Left lung (tissue), 10 donors: Measurements from ENCODE around the gene SYNDIG1. TPM values are rescaled to one million over a fixed set of nuclear protein-coding genes. Genes with fewer than 3 reads are reported as not detected.

Experiments
- ATAC-seq: fragments of 200-7000 bp; cut with Tn5 transposase; one replicate; pipeline ENCODE4 v1.9.1; 2020; ENCODE audit warnings: moderate library complexity
- DNase-seq, 4 donors: peaks; one replicate each; pipeline ENCODE4 v3.0.0-alpha.2; 2013 to 2020
- H3K27ac ChIP-seq, 2 donors: fragments of 200-600 bp; sonication (generic) in 1 of 2; one replicate each; pipeline versions ENCODE4 v1.5.0 to v1.8.0; 2020 to 2021
- H3K27me3 ChIP-seq, 2 donors: fragments of 200-600 bp; sonication (generic) in 1 of 2; one replicate each; pipeline versions ENCODE4 v1.5.0 to v1.8.0; 2020 to 2021
- H3K36me3 ChIP-seq, 2 donors: fragments of 200-600 bp; sonication (generic) in 1 of 2; one replicate each; pipeline versions ENCODE4 v1.5.0 to v1.8.0; 2020 to 2021
- H3K4me1 ChIP-seq, 2 donors: fragments of 200-600 bp; one replicate each; pipeline ENCODE4 v1.8.0; 2021
- H3K4me3 ChIP-seq, 2 donors: fragments of 200-600 bp; sonication (generic) in 1 of 2; one replicate each; pipeline versions ENCODE4 v1.5.0 to v1.8.0; 2020 to 2021; ENCODE audit warnings: mild to moderate bottlenecking in 1 of 2
- H3K9me3 ChIP-seq, 2 donors: fragments of 200-600 bp; sonication (generic) in 1 of 2; one replicate each; pipeline versions ENCODE4 v1.5.0 to v1.8.0; 2020 to 2021
- CTCF ChIP-seq, 2 donors: fragments of 200-600 bp; sonication (generic) in 1 of 2; IDR thresholded peaks; one replicate each; pipeline versions ENCODE4 v1.5.0 to v1.8.0; 2021; ENCODE audit warnings: antibody characterized with exemption in 2 of 2
- intact Hi-C, 2 donors: fragments of 100-400 bp; cut with DNase I; formaldehyde crosslinking; loops; one replicate each; pipeline versions ENCODE4 v1.11.2 to v1.14.2; 2022
- polyA plus RNA-seq, 6 donors: library from polyadenylated mRNA; unstranded; fragments of 120-200 nt; gene quantifications; one replicate each; pipeline ENCODE4 v1.2.1, GENCODE V29; 2013; ENCODE audit not compliant: insufficient read length in 6 of 6
- total RNA-seq, 2 donors: library from RNA; stranded (reverse); fragmentation: NEBNext Ultra II Directional; extraction: Animal tissue kit (Norgen Biotek cat#: 25700); gene quantifications; one replicate each; pipeline ENCODE4 v1.2.1, GENCODE V29; 2021
- donor health status: DM: no; HTN: yes; CAD: no.
- donor health status: DM: no; HTN: no; CAD: no.

SYNDIG1 gene
- total and polyA plus RNA-seq, 8 donors = 1.3 to 7.8 (median 5.4) TPM

GRCh38 chr20:24494460-24494920 is 25.1 kb downstream of the SYNDIG1 start:
- intact Hi-C loops = no loop called here
- ATAC-seq = no peak
- no peak for TF ChIP-seq CTCF (IDR thresholded peaks at IDR 0.05)
- Histone ChIP-seq H3K4me3 (no peak overlapping the region), H3K9me3 (no peaks in the 10 kb centered on the region), H3K27ac (no peak overlapping the region), H3K4me1 (no peaks in the 10 kb centered on the region), H3K36me3 (no peaks in the 10 kb centered on the region), H3K27me3 (no peaks in the 10 kb centered on the region)
- DNase-seq = no peak

- no peaks in the 10 kb centered on the region for H3K36me3 ChIP-seq
- no peak for DNase-seq
- H3K4me1 ChIP-seq = no peaks in the 10 kb centered on the region
- no peak overlapping the region for H3K27ac ChIP-seq
- TF ChIP-seq CTCF (IDR thresholded peaks at IDR 0.05) = no peak
- no peaks in the 10 kb centered on the region for H3K27me3 ChIP-seq
- H3K4me3 ChIP-seq = no peak overlapping the region
- ATAC-seq = no peak
- intact Hi-C loops = no loop called here
- no peaks in the 10 kb centered on the region for H3K9me3 ChIP-seq
Observed at GRCh38 chr20:24495266-24495665, 25.8 kb downstream of the SYNDIG1 start.

GRCh38 chr20:24497851-24498250 is 28.4 kb downstream of the SYNDIG1 start:
- no peaks in the 10 kb centered on the region for H3K4me1 ChIP-seq
- H3K27ac ChIP-seq = no peak overlapping the region
- H3K4me3 ChIP-seq = no peak overlapping the region
- no peaks in the 10 kb centered on the region for H3K9me3 ChIP-seq
- H3K36me3 ChIP-seq = no peaks in the 10 kb centered on the region
- ATAC-seq (peak; percentile 64), DNase-seq (peak in 2 of 4 donors; percentile 27 to 66)
- H3K27me3 ChIP-seq = no peaks in the 10 kb centered on the region
- intact Hi-C loops = no loop called here
- TF ChIP-seq CTCF (IDR thresholded peaks at IDR 0.05) = no peak

GRCh38 chr20:24498641-24499040 is 29.2 kb downstream of the SYNDIG1 start:
- no peaks in the 10 kb centered on the region for H3K4me1 ChIP-seq
- intact Hi-C loops = no loop called here
- peaks cover 0 to 5% of the 10 kb centered on the region in 2 donors for H3K27me3 ChIP-seq
- H3K36me3 ChIP-seq = no peaks in the 10 kb centered on the region
- no peaks in the 10 kb centered on the region for H3K9me3 ChIP-seq
- no peak overlapping the region for H3K27ac ChIP-seq
- ATAC-seq = no peak
- DNase-seq = no peak
- TF ChIP-seq CTCF (IDR thresholded peaks at IDR 0.05) = no peak
- no peak overlapping the region for H3K4me3 ChIP-seq

GRCh38 chr20:24499472-24499871 is 30.0 kb downstream of the SYNDIG1 start:
- Histone ChIP-seq H3K4me1 (no peaks in the 10 kb centered on the region), H3K4me3 (no peak overlapping the region), H3K27me3 (peaks cover 0 to 13% of the 10 kb centered on the region in 2 donors), H3K27ac (no peak overlapping the region), H3K36me3 (no peaks in the 10 kb centered on the region), H3K9me3 (no peaks in the 10 kb centered on the region)
- no peak for ATAC-seq
- intact Hi-C loops = no loop called here
- DNase-seq = no peak
- no peak for TF ChIP-seq CTCF (IDR thresholded peaks at IDR 0.05)
